HFFc6 (cell line): Measurements from ENCODE around the gene RGS6. TPM values are rescaled to one million over a fixed set of nuclear protein-coding genes. Genes with fewer than 3 reads are reported as not detected.

Source experiments
- DNase-seq: peaks from one replicate; pipeline ENCODE4 v3.0.0-alpha.2; 2018
- H3K27ac Mint-ChIP-seq: 2 replicates; pipeline ENCODE4 v1.8.0; 2020; ENCODE audit warnings: mild to moderate bottlenecking, mixed read lengths
- H3K27me3 Mint-ChIP-seq: 2 replicates; pipeline ENCODE4 v1.8.0; 2021; ENCODE audit warnings: mild to moderate bottlenecking, moderate library complexity, mixed read lengths; ENCODE audit not compliant: insufficient read depth
- H3K36me3 Mint-ChIP-seq: 2 replicates; pipeline ENCODE4 v1.8.0; 2021; ENCODE audit warnings: low read depth, mixed read lengths
- H3K4me1 Mint-ChIP-seq: 2 replicates; pipeline ENCODE4 v1.8.0; 2020; ENCODE audit warnings: low read depth, mixed read lengths
- H3K4me3 Mint-ChIP-seq: 2 replicates; pipeline ENCODE4 v1.8.0; 2020; ENCODE audit warnings: mild to moderate bottlenecking, moderate library complexity, mixed read lengths
- H3K9me3 Mint-ChIP-seq: 2 replicates; pipeline ENCODE4 v1.8.0; 2020; ENCODE audit warnings: mild to moderate bottlenecking, mixed read lengths
- CTCF ChIP-seq: fragments of 200-600 bp; sonication (generic); IDR thresholded peaks from 2 replicates; pipeline ENCODE4 v1.5.0; 2021; ENCODE audit warnings: antibody characterized with exemption, mild to moderate bottlenecking
- total RNA-seq, 6 experiments: library from RNA; stranded (reverse); fragmentation: NEBNext Ultra II Directional; extraction: Animal tissue kit (Norgen Biotek cat#: 25700); gene quantifications; 2 replicates in 1 of 6; 3 replicates in 5 of 6; pipeline ENCODE4 v1.2.3, GENCODE V29; 2021

Gene RGS6
- total RNA-seq, 6 experiments from 2014 or later = not detected

DNA sequence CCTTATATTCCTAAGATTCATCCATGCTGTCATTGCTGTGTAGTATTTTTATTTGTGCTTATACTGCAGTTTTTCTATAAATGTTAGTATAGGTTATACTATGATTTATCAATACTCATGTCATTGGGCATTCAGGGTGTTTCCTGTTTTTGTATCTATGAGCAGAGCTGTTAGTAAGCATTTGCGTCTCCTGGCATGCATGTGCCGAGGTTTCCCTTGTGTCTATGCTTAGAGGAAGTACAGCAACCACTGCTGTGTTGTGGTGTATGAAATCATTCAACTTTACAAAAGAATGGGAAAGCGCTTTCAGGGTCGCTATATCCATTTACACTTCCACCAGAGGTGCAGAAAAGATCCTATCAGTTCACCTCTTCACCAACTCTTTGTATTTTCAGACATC is 122.7 kb downstream of the RGS6 start:
- Mint-ChIP-seq H3K9me3 (peaks cover 28% of the 10 kb centered on the region), H3K27ac (no peak overlapping the region), H3K4me3 (no peak overlapping the region)

DNA sequence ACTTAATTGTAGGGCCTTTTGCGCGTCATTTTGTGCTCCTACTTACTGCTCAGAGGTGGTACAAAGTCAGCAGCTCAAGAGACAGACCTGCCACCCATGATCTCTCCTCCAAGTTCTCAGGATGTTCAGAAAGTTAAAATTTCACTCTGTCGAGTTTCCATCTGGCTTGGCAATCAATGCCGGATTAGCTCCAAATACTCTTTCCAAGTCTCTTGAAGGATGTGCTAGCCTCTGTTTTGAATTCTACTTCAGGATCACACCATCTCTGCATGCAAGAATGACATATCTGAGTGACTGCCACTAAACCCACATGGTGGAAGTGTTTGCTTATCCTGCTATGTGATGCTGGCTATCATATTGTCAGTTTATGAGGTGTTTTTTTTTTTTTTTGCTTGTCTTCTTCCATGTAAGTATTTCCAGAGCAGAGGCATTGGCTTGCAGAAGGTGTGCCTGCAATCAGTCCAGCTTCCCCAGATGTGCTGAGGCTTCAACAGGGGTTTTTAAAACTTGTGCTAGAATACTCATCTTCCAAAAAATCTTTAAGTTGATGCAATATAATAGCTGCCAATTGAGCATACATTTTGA is 125.6 kb downstream of the RGS6 start:
- DNase-seq = no peak
- H3K4me1 Mint-ChIP-seq = no peaks in the 10 kb centered on the region
- no peak for TF ChIP-seq CTCF

More for the DNA sequence above, 122.7 kb downstream of the RGS6 start:
- Mint-ChIP-seq H3K36me3 (no peaks in the 10 kb centered on the region), H3K4me1 (no peaks in the 10 kb centered on the region), H3K27me3 (no peaks in the 10 kb centered on the region; the same call in 1 of the 2 replicates)
- TF ChIP-seq CTCF = no peak
- DNase-seq = no peak

GRCh38 chr14:72060460-72060859 is 128.2 kb downstream of the RGS6 start:
- no peaks in the 10 kb centered on the region for H3K27me3 Mint-ChIP-seq
- no peak overlapping the region for H3K27ac Mint-ChIP-seq
- H3K36me3 Mint-ChIP-seq = peaks cover 3% of the 10 kb centered on the region; the same call in 1 of the 2 replicates
- no peaks in the 10 kb centered on the region for H3K4me1 Mint-ChIP-seq
- no peak for DNase-seq
- H3K4me3 Mint-ChIP-seq = no peak overlapping the region
- H3K9me3 Mint-ChIP-seq = peaks cover 48% of the 10 kb centered on the region
- TF ChIP-seq CTCF = no peak

More for the DNA sequence above, 125.6 kb downstream of the RGS6 start:
- H3K9me3 Mint-ChIP-seq = peaks cover 42% of the 10 kb centered on the region
- H3K27me3 Mint-ChIP-seq = no peaks in the 10 kb centered on the region
- H3K4me3 Mint-ChIP-seq = no peak overlapping the region
- no peaks in the 10 kb centered on the region; the same call in 1 of the 2 replicates for H3K36me3 Mint-ChIP-seq
- no peak overlapping the region for H3K27ac Mint-ChIP-seq

- Mint-ChIP-seq H3K9me3 (peaks cover 46% of the 10 kb centered on the region), H3K36me3 (peaks cover 3% of the 10 kb centered on the region; the same call in 1 of the 2 replicates), H3K27ac (no peak overlapping the region), H3K27me3 (no peaks in the 10 kb centered on the region), H3K4me1 (no peaks in the 10 kb centered on the region), H3K4me3 (no peak overlapping the region)
- TF ChIP-seq CTCF = no peak
- no peak for DNase-seq
Measured at GRCh38 chr14:72060917-72061316, 128.7 kb downstream of the RGS6 start.

GRCh38 chr14:72061718-72062117 is 129.5 kb downstream of the RGS6 start:
- no peak for TF ChIP-seq CTCF
- no peak for DNase-seq
- no peaks in the 10 kb centered on the region for H3K27me3 Mint-ChIP-seq
- H3K27ac Mint-ChIP-seq = no peak overlapping the region
- H3K9me3 Mint-ChIP-seq = peaks cover 46% of the 10 kb centered on the region
- no peaks in the 10 kb centered on the region for H3K4me1 Mint-ChIP-seq
- H3K36me3 Mint-ChIP-seq = peaks cover 3% of the 10 kb centered on the region; the same call in 1 of the 2 replicates
- no peak overlapping the region for H3K4me3 Mint-ChIP-seq
